HG03175 (cell line): ENCODE data around the gene ZFYVE26.
"Not testable (repeated sequence)": the region's sequence is repeated elsewhere in the genome, so short reads cannot be mapped to it uniquely, and the experiment has no call there.

Experiments
- ATAC-seq: cut with Tn5 transposase; IDR thresholded peaks from one replicate; pipeline ENCODE4 v1.9.1; 2021; ENCODE audit warnings: mild to moderate bottlenecking, moderate library complexity; ENCODE audit not compliant: unreplicated experiment

ZFYVE26 gene

GRCh38 chr14:67816326-67817002, at the start of gene ZFYVE26:
Gene ZFYVE26 (minus strand): TSS chr14:67816590. CDS start chr14:67815963, 627 bp downstream.
- peak; percentile 84 for ATAC-seq

DNA sequence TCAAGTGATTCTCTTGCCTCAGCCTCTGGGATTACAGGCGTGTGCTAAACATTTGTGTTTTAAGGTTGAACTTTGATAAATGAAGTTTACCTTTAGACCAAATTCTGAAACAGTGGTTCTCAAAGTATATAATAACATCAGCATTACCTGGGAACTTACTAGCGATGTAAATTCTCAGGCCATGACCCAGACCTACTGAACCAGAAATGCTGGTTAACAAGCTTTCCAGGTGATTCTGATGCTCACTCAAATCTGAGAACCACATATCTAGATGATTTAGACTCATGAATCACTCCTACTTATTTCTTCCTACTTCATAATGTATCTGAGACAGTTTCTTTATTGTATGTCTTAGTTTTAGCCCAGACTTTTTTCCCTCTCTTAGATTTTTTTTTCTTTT, 46.8 kb upstream of the ZFYVE26 start:
- ATAC-seq = no peak

DNA sequence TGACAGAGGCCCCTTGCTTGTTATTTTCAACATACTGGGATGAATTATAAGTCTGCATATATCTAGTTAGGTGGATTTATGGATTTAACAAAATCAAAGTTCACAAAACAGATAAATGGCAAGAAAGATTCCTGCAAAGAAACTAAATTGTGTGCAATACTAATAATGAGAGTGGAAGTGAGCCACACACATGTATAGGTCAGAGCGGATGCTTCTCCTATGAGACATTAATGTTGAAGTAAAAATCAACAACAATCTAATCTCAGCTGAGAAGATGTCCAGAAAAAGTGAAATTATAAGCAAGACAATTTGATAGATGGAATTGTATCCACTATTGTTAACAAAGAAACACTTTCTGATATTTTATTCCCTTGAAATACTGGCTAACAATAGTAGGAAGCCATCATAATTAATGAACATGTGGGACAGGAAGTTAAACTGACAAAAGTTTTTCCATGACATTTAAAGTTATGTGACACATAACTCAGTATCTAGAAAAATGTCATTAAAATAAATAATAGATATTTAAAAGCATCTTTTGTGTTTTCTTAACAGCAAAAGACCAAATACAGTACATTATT, 42.9 kb upstream of the ZFYVE26 start:
- ATAC-seq = no peak

DNA sequence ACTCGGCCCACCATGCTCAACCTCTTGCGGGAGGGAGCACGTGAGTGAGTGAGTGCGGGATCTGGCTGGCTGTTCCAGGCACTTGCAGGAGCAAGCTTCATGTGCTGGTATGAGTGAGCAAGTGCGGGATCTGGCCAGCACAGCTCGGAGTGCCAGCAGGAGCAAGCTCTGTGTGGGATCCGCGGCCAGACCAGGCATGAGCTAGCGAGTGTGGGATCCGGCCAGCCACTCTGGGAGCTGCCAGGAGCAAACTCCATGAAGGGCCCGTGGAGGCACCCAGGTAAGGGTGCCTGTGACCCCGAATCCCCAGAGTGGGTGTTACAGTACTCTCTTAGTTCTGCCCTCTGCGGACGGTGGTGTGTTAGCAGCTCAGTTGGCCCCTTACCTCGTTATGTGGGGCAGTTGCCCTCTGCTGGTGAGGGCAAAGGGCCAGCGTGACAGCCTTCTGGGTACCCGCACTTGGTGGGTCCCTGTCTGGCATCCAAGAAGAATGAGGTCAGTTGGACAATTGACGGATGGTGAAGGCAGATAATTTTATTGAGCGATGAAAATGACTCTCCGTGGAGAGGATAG, 41.5 kb upstream of the ZFYVE26 start:
- no peak for ATAC-seq

- no peak for ATAC-seq
These were observed 40.4 kb upstream of the ZFYVE26 start for GRCh38 chr14:67856827-67857226.

DNA sequence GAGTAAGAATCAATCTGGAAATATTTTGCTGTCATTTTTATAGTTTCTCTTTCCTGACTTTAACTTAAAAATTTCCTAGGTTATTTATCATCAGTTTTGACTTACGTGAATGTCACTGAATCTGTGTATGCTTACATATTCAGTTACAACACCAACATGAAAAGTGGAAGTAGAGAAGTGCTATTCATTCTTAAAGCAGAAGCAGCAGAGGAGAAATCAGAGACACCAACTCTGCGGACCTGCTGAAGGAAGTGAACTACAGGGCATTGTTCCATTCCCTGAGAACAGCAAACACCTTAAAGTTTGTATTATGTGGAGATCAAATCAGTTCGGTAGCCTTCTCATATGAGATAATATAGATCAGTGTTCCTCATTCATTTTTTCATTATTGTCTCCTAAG, 37.3 kb upstream of the ZFYVE26 start:
- ATAC-seq = no peak

GRCh38 chr14:67852926-67853604, 36.7 kb upstream of the ZFYVE26 start:
- no peak for ATAC-seq

GRCh38 chr14:67851785-67852410, 35.5 kb upstream of the ZFYVE26 start:
- ATAC-seq = no peak

DNA sequence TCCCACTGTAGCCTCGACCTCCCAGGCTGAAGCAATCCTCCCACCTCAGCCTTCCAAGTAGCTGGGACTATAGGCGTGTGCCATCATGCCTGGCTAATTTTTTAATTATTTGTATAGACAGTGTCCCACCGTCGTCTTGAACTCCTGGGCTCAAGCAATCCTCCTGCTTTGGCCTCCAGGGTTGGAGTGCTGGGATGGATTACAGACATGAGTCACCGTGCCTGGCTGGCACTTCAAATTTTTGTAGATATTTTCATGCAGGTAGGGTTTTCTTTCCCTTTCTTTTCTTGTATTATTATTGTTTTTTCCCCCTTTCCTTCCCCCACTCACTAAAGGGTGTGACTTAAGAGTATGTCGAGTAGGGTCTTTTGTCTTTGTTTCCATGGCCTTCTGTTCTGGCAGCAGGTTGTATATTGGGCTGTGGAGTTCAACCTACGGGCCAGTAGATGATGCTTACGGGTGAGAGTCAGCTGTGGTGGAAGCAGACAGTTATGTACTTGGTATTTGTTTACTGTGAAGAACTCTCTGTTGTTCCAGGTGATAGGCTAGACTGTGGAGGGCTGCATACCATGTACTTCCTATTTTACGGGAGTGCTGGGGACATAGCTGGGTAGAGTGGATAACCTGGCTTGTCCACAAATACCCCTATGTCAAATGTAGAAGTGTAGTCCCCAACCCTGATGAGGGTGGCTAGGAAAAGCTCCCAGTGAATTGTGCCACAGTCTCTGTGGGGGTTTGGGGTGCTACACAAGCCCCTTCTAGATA, 33.9 kb upstream of the ZFYVE26 start:
- ATAC-seq = no peak

DNA sequence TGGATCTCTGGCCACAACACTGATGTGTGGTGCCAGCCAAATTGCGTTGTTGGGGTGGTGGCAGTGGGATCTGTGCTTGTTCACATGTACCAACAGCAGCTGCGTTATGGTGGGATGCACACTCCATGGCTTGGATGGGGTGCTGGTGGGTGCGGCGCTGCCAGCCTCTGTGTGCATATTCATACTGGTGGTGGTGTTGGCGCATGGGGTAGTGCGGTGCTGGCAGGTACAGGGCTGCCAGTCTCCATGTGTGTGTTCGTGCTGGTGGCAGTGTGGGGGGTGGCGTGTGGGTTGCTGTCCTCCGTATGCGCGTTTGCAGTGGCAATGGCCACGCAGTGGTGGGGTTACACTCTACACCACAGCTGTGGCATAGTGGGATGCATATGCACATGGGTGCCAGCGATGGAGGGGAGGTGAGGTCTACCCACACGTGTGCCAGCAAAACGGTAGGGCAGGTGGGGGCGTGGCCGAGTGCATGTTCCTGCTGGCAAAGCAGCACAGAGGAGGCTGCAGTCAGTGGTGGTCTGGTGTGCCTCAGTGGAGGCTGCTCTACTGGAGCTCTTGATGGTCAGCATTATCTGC, 29.7 kb upstream of the ZFYVE26 start:
- ATAC-seq = no peak

DNA sequence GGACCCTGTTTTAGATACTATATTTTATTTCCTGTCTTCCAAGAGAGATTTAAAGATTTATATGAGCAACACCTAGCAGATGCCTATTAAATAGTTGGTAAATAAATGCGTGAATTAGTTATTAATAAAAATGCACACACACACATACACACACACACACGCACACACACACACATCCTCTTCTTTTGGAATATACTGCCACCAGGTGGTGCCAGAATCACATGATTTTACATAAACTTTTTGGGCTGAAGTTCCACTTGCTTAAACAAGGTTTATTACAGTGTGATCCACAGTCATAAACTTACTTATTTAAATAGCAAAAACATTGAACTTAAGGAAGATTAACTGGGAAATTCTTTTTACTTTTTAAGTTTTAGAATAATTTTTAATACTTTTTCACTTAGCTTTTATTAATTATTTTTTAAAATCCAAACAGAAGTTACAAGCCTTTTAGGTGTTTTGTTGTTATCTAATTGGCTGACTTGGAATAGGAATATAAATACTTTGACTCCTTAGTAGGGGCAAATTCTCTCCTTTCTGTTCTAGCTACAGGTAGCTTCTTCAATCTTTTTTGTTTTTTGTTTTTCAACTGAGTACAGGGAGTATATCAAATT, 20.7 kb upstream of the ZFYVE26 start:
- ATAC-seq = no peak

- ATAC-seq = no peak
These were observed 19.2 kb upstream of the ZFYVE26 start for GRCh38 chr14:67835596-67835995.

DNA sequence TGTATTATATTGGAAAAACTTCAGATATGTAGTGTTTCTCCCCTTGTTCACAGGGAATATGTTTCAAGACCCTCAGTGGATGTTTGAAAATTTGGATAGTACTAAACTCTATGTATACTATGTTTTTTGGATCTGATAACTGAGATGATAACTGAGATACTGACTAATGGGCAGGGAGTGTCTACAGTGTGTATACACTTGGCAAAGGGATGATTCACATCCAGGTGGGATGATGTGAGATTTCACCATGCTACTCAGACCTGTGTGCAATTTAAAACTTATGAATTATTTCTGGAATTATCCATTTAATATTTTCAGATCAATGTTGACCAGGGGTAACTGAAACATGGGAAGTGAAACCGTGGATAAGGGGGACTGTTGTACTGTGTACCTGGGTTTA, 17.0 kb upstream of the ZFYVE26 start:
- no peak for ATAC-seq

GRCh38 chr14:67831113-67831512, 14.7 kb upstream of the ZFYVE26 start:
- ATAC-seq = no peak

DNA sequence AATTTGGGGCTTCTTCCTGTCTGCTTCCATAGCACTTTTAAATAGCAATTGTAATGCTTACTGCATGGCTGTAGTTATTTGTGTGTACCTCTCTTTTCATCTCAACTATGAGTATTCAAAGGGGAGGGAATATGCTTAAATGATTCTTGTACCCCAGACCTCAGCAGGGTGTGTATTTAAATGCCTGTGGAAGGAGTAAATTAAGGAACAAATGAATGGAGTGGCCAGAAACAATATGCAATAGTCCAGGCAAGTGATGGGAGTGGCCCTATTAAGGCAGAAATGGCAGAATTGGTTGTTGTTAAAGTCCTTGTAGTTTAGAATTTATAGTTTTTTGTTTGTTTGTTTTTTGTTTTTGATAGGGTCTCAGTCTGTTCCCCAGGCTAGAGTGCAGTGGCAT, 4.7 kb upstream of the ZFYVE26 start:
- ATAC-seq = no peak

- no peak for ATAC-seq
These were observed 4.1 kb upstream of the ZFYVE26 start for GRCh38 chr14:67820428-67820971.

- peak; percentile 65 for ATAC-seq
These were observed 3.4 kb upstream of the ZFYVE26 start, which contains the start of gene RAD51B for GRCh38 chr14:67819563-67820421. Gene RAD51B (plus strand): TSS chr14:67819779.

GRCh38 chr14:67818476-67818875, 2.1 kb upstream of the ZFYVE26 start:
- not testable (repeated sequence) for ATAC-seq
